Adrenal gland (tissue), 12 donors: ENCODE measurements around the gene CTBP2. TPM values are rescaled to one million over a fixed set of nuclear protein-coding genes. Genes with fewer than 3 reads are reported as not detected.

Experiments used
- DNase-seq, 7 donors: peaks; one replicate each; pipeline ENCODE4 v3.0.0-alpha.2; 2019 to 2020
- H3K27ac ChIP-seq, 5 donors: fragments of 200-600 bp; sonication (generic) in 4 of 5; 1 replicate in 3 of 5; 2 replicates in 2 of 5; pipeline versions ENCODE4 v1.5.1 to v1.8.0; 2016 to 2020; ENCODE audit warnings: mild to moderate bottlenecking in 1 of 5
- H3K27me3 ChIP-seq: fragments of 200-600 bp; 2 replicates; pipeline ENCODE4 v1.8.0; 2021
- H3K36me3 ChIP-seq, 2 donors: fragments of 200-600 bp; replicated peaks in 1 of 2; 1 replicate in 1 of 2; 2 replicates in 1 of 2; pipeline versions ENCODE4 v1.5.1 to v1.8.0; 2018 to 2022
- H3K4me1 ChIP-seq, 2 donors: fragments of 200-600 bp; replicated peaks in 1 of 2; 1 replicate in 1 of 2; 2 replicates in 1 of 2; pipeline versions ENCODE4 v1.5.1 to v1.8.0; 2018 to 2021
- H3K4me3 ChIP-seq, 4 donors: fragments of 200-600 bp; sonication (generic) in 3 of 4; one replicate each; pipeline ENCODE4 v1.5.1; 2016 to 2018
- H3K9me3 ChIP-seq, 3 donors: fragments of 200-600 bp; sonication (generic) in 1 of 3; replicated peaks in 1 of 3; 1 replicate in 2 of 3; 2 replicates in 1 of 3; pipeline versions ENCODE4 v1.5.1 to v1.8.0; 2016 to 2021
- CTCF ChIP-seq, 6 experiments: fragments of 450-650 bp in 4 of 6; fragments of 200-600 bp in 2 of 6; sonication (generic) in 1 of 6; IDR thresholded peaks; 1 replicate in 5 of 6; 2 replicates in 1 of 6; pipeline versions ENCODE4 v1.5.1 to v1.8.0; 2016 to 2021; ENCODE audit warnings: antibody characterized with exemption in 6 of 6, mild to moderate bottlenecking in 2 of 6, moderate library complexity in 1 of 6
- POLR2A ChIP-seq, 2 donors: fragments of 450-650 bp; IDR thresholded peaks; one replicate each; pipeline ENCODE4 v1.6.1; 2017; ENCODE audit warnings: antibody characterized with exemption in 2 of 2, mild to moderate bottlenecking in 2 of 2, moderate library complexity in 1 of 2
- WGBS, 4 donors: extraction: QIAGEN DNeasy Blood & Tissue Kit in 2 of 4; methylation state at CpG; one replicate each; pipeline versions ENCODE4 v1.1.5 to v1.1.7; 2013 to 2017; 5-methylcytosine and 5-hydroxymethylcytosine counted together
- intact Hi-C, 2 donors: fragments of 100-400 bp; cut with DNase I; formaldehyde crosslinking; loops; one replicate each; pipeline versions ENCODE4 v1.14.1 to v1.15.0; 2022 to 2023
- polyA plus RNA-seq, 3 donors: library from polyadenylated mRNA; stranded (reverse); fragments of 200-250 nt in 2 of 3; fragments of 350-450 nt in 1 of 3; fragmentation: Illumina TruSeq in 1 of 3; extraction: RNeasy Lipid Tissue Mini Kit (QIAGEN cat#74804) in 1 of 3; gene quantifications; one replicate each; pipeline ENCODE4 v1.2.3, GENCODE V29; 2013 to 2014
- total RNA-seq, 9 donors: library from RNA; depleted of rRNA in 4 of 9; stranded (reverse); fragments of >200 nt in 4 of 9; fragments of 120-200 nt in 1 of 9; fragmentation: NEBNext Ultra II Directional in 1 of 9; extraction: Animal tissue kit (Norgen Biotek cat#: 25700) in 1 of 9; gene quantifications; one replicate each; pipeline versions ENCODE4 v1.1.0 to v1.2.4, GENCODE V29; 2013 to 2023
- donor health status: healthy with polysubstance abuse.
- donor health status: Bipolar disorder and iron deficiency.
- donor health status: DM: yes; HTN: yes; CAD: no.
- donor health status: DM: no; HTN: no; CAD: no.
- donor health status: DM: no; HTN: no; CAD: no.
- donor health status: DM: yes; HTN: yes; CAD: no.

Gene CTBP2
- total and polyA plus RNA-seq, 12 donors, result 25.3 to 66.5 (median 45.7) TPM

GRCh38 chr10:125201791-125202622 is 41.6 kb upstream of the CTBP2 start:
- no peaks in the 10 kb centered on the region for H3K9me3 ChIP-seq
- DNase-seq, result peak in 1 of 7 donors; percentile 35

GRCh38 chr10:125201108-125201524 is 40.8 kb upstream of the CTBP2 start:
- H3K36me3 ChIP-seq, result no peaks in the 10 kb centered on the region
- TF ChIP-seq CTCF (IDR thresholded peaks at IDR 0.05) (no peak), POLR2A (IDR thresholded peaks at IDR 0.05) (no peak)
- no peak for DNase-seq
- intact Hi-C loops, result no loop called here
- H3K27ac ChIP-seq, result no peak overlapping the region
- no peaks in the 10 kb centered on the region for H3K27me3 ChIP-seq
- H3K9me3 ChIP-seq, result no peaks in the 10 kb centered on the region
- no peak overlapping the region for H3K4me3 ChIP-seq
- H3K4me1 ChIP-seq, result no peaks in the 10 kb centered on the region
- 51 to 67% (median 59%) methylated on average over 5 of the region's 5 CpGs for WGBS, 4 donors

More at GRCh38 chr10:125201791-125202622, 41.6 kb upstream of the CTBP2 start:
- intact Hi-C loops, result no loop called here
- 88 to 92% (median 91%) methylated on average over 6 to 10 of the region's 10 CpGs for WGBS, 4 donors
- H3K36me3 ChIP-seq, result no peaks in the 10 kb centered on the region
- no peak overlapping the region for H3K4me3 ChIP-seq
- no peak overlapping the region for H3K27ac ChIP-seq
- no peaks in the 10 kb centered on the region for H3K27me3 ChIP-seq
- H3K4me1 ChIP-seq, result no peaks in the 10 kb centered on the region
- TF ChIP-seq POLR2A (IDR thresholded peaks at IDR 0.05) (no peak), CTCF (IDR thresholded peaks at IDR 0.05) (no peak)

- Histone ChIP-seq H3K27ac (no peak overlapping the region), H3K36me3 (no peaks in the 10 kb centered on the region), H3K4me3 (no peak overlapping the region), H3K9me3 (no peaks in the 10 kb centered on the region), H3K4me1 (no peaks in the 10 kb centered on the region), H3K27me3 (no peaks in the 10 kb centered on the region)
- intact Hi-C loops, result no loop called here
- 58 to 83% (median 68%) methylated on average over 2 to 3 of the region's 3 CpGs for WGBS, 4 donors
- TF ChIP-seq POLR2A (IDR thresholded peaks at IDR 0.05) (no peak), CTCF (IDR thresholded peaks at IDR 0.05) (no peak)
- DNase-seq, result no peak
Measured at GRCh38 chr10:125200396-125200795, 40.0 kb upstream of the CTBP2 start.

- no peaks in the 10 kb centered on the region for H3K4me1 ChIP-seq
- H3K4me3 ChIP-seq, result no peak overlapping the region
- no peak for DNase-seq
- H3K27ac ChIP-seq, result no peak overlapping the region
- H3K9me3 ChIP-seq, result no peaks in the 10 kb centered on the region
- H3K27me3 ChIP-seq, result no peaks in the 10 kb centered on the region
- no peaks in the 10 kb centered on the region for H3K36me3 ChIP-seq
- 64 to 75% (median 69%) methylated on average over 2 of the region's 2 CpGs for WGBS, 4 donors
- TF ChIP-seq CTCF (IDR thresholded peaks at IDR 0.05), result no peak
- TF ChIP-seq POLR2A (IDR thresholded peaks at IDR 0.05), result no peak
- intact Hi-C loops, result no loop called here
Measured at GRCh38 chr10:125199270-125199669, 38.9 kb upstream of the CTBP2 start.
